ENCODE results near the gene MIPEP.

MIPEP gene

DNA sequence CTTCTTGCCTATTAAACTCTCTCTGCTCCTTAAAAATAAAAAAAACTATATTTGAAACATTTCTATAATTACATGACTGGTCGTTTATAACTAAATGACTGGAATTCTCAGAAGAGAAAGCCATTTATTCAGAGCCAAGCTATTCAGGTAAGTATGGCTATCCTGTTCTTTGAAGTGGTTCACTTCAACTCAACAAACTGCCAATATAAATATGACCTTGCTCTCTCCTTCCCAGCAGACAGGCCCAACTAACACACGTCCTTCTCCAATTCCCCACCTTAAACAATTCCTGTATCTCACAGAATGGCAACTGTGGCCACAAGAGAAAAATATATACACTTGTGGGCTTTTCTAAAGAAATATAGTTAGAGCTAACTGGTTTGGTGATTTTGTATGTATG is 153.9 kb downstream of the MIPEP start:
- ChIA-PET CTCF (interaction anchor here (1.2 to 1.3 kb wide), 2 partner anchors 9 to 10 kb away, joined by 3 to 4 read pairs; no protein-coding TSS in a partner anchor), POLR2A (no interaction called here)
- H3K4me1 ChIP-seq (ENCODE audit: control insufficient read depth, insufficient read depth, low read length): no peaks in the 10 kb centered on the region
- no peak overlapping the region for H3K27ac ChIP-seq (ENCODE audit: extremely low read depth, low read depth, low read length)
- H3K36me3 ChIP-seq (ENCODE audit: control insufficient read depth in 2 of 2, insufficient read depth in 1 of 2, low read length in 2 of 2): no peaks in the 10 kb centered on the region
- no peaks in the 10 kb centered on the region for H3K9me3 ChIP-seq (ENCODE audit: control insufficient read depth, insufficient read depth, low read depth, low read length)
- H3K4me3 ChIP-seq (ENCODE audit: low read depth, low read length): no peak overlapping the region
- TF ChIP-seq KLF1 (tag by site-specific recombination; IDR thresholded peaks at IDR 0.05) (no peak), ZNF157 (tag by site-specific recombination; IDR thresholded peaks at IDR 0.05) (no peak), ZNF561 (tag by site-specific recombination; IDR thresholded peaks at IDR 0.05; ENCODE audit: borderline replicate concordance) (no peak)

- H3K36me3 ChIP-seq (ENCODE audit: control insufficient read depth in 2 of 2, insufficient read depth in 1 of 2, low read length in 2 of 2): peaks cover 0 to 7% of the 10 kb centered on the region in 2 experiments; a peak in 1 of 3 replicates
- H3K9me3 ChIP-seq (ENCODE audit: control insufficient read depth, insufficient read depth, low read depth, low read length): no peaks in the 10 kb centered on the region
- POLR2A ChIA-PET: no interaction called here
- H3K4me1 ChIP-seq (ENCODE audit: control insufficient read depth, insufficient read depth, low read length): no peaks in the 10 kb centered on the region
- CTCF ChIA-PET: interaction anchor here (0.7 kb wide), 1 partner anchor 153 kb away, joined by 4 read pairs; no protein-coding TSS in a partner anchor
- TF ChIP-seq ZNF664 (tag by site-specific recombination; IDR thresholded peaks at IDR 0.05) (peak; percentile 70; the same call in 1 of the 2 replicates), ZNF155 (tag by site-specific recombination; IDR thresholded peaks at IDR 0.05) (no peak), ZNF146 (tag by site-specific recombination; IDR thresholded peaks at IDR 0.05) (no peak)
- H3K4me3 ChIP-seq (ENCODE audit: low read depth, low read length): no peak overlapping the region
- H3K27ac ChIP-seq (ENCODE audit: extremely low read depth, low read depth, low read length): no peak overlapping the region
These were observed 157.5 kb downstream of the MIPEP start for GRCh38 chr13:23731709-23732108.

DNA sequence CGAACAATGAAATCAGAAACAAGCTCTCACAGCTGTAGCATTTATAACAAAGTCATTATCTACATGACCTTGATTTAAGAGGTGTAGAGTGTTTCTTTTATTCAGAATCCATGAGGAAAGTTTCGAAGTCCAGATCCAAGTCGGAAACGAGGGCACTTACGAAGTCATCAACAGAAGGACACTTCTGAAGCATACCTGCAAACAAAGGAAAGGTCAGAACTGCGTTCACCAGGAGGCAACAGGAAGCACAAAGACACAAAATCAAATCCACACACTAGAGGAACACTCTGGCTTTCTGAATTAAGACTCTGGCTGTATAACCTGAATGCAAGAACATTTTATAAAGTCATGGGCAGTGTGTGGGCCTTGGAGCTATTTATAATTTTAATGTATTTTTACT is 158.9 kb downstream of the MIPEP start:
- Histone ChIP-seq H3K4me3 (ENCODE audit: low read depth, low read length) (no peak overlapping the region), H3K36me3 (ENCODE audit: control insufficient read depth in 2 of 2, insufficient read depth in 1 of 2, low read length in 2 of 2) (peaks cover 0 to 7% of the 10 kb centered on the region in 2 experiments; a peak in 1 of 3 replicates), H3K4me1 (ENCODE audit: control insufficient read depth, insufficient read depth, low read length) (no peaks in the 10 kb centered on the region), H3K27ac (ENCODE audit: extremely low read depth, low read depth, low read length) (no peak overlapping the region), H3K9me3 (ENCODE audit: control insufficient read depth, insufficient read depth, low read depth, low read length) (no peaks in the 10 kb centered on the region)
- CTCF ChIA-PET: interaction anchor here (0.7 kb wide), 2 partner anchors 11 kb away, joined by 3 to 5 read pairs; no protein-coding TSS in a partner anchor
- POLR2A ChIA-PET: no interaction called here
- TF ChIP-seq ZNF580 (tag by site-specific recombination; IDR thresholded peaks at IDR 0.05): no peak
- TF ChIP-seq ZNF140 (tag by site-specific recombination; IDR thresholded peaks at IDR 0.05): no peak
- no peak for TF ChIP-seq ZNF791 (tag by site-specific recombination; IDR thresholded peaks at IDR 0.05)
- TF ChIP-seq BCL11A (tag by site-specific recombination; IDR thresholded peaks at IDR 0.05; ENCODE audit: low read depth): no peak
- TF ChIP-seq ZBTB7A (tag by site-specific recombination; IDR thresholded peaks at IDR 0.05; ENCODE audit: low read depth): no peak
- no peak for TF ChIP-seq SP2 (tag by site-specific recombination; IDR thresholded peaks at IDR 0.05)
- TF ChIP-seq ZNF707 (tag by site-specific recombination; IDR thresholded peaks at IDR 0.05): no peak
- no peak for TF ChIP-seq ZBTB11 (tag by site-specific recombination; conservative IDR thresholded peaks at IDR 0.05; ENCODE audit: low read depth)
- TF ChIP-seq SALL2 (tag by site-specific recombination; IDR thresholded peaks at IDR 0.05; ENCODE audit: borderline replicate concordance): no peak
- TF ChIP-seq, protein P1, sequence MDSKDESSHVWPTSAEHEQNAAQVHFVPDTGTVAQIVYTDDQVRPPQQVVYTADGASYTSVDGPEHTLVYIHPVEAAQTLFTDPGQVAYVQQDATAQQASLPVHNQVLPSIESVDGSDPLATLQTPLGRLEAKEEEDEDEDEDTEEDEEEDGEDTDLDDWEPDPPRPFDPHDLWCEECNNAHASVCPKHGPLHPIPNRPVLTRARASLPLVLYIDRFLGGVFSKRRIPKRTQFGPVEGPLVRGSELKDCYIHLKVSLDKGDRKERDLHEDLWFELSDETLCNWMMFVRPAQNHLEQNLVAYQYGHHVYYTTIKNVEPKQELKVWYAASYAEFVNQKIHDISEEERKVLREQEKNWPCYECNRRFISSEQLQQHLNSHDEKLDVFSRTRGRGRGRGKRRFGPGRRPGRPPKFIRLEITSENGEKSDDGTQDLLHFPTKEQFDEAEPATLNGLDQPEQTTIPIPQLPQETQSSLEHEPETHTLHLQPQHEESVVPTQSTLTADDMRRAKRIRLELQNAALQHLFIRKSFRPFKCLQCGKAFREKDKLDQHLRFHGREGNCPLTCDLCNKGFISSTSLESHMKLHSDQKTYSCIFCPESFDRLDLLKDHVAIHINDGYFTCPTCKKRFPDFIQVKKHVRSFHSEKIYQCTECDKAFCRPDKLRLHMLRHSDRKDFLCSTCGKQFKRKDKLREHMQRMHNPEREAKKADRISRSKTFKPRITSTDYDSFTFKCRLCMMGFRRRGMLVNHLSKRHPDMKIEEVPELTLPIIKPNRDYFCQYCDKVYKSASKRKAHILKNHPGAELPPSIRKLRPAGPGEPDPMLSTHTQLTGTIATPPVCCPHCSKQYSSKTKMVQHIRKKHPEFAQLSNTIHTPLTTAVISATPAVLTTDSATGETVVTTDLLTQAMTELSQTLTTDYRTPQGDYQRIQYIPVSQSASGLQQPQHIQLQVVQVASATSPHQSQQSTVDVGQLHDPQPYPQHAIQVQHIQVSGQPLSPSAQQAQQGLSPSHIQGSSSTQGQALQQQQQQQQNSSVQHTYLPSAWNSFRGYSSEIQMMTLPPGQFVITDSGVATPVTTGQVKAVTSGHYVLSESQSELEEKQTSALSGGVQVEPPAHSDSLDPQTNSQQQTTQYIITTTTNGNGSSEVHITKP (tag by site-specific recombination; IDR thresholded peaks at IDR 0.05): no peak
- TF ChIP-seq ZSCAN30 (tag by site-specific recombination; IDR thresholded peaks at IDR 0.05): no peak
- no peak for TF ChIP-seq HOXC10 (CRISPR knock-in tag; IDR thresholded peaks at IDR 0.05)
- no peak for TF ChIP-seq ZNF302 (tag by site-specific recombination; IDR thresholded peaks at IDR 0.05; ENCODE audit: low read depth)
- TF ChIP-seq ZNF701 (tag by site-specific recombination; IDR thresholded peaks at IDR 0.05): no peak
- TF ChIP-seq ZNF426 (tag by site-specific recombination; IDR thresholded peaks at IDR 0.05): no peak
- TF ChIP-seq ZNF223 (tag by site-specific recombination; IDR thresholded peaks at IDR 0.05): no peak
- TF ChIP-seq ZNF473 (tag by site-specific recombination; IDR thresholded peaks at IDR 0.05): no peak

Data from HEK293 (cell line).